ENCODE measurements around the gene TPCN1.

TPCN1 gene

DNA sequence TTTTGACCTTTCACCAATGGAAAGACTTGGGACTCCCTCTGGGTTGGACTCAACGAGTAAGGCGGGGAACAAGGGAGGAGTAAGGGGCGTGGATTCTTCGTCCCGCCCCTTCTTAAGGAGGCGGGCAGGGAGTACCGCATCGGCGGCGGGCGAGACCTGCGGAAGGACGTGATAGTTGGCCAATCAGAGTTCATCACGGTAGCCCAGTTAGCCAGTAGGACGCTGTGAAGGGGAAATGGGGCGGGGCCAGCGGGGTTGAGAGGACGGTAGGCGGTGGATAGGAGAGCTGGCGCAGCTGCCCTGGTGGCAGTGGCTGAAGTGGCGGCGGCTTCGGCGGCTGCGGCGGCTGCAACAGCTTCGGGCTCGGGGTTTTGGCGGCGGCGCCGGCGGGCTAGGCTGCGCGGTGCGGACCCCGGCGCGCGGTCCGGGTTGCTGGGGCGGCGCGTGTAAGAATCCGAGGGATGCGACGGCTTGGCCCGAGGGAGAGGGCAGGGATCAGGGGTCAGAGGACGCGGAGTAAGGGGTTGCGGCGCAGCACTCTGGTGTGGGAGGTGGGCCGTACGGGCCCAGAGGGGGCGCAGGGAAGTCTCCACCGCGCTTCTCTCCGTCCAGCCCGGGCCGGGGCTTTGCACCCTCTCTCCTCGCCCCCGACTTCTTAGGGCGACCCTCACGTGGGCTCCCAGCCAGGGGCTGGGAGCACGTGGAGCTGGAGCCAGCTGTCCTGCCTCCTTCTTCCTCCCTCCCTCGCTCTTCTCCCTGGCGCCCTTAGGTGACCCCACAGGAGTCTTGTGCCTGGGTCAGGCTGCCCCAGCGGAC is at the start of gene TPCN1:
TPCN1 (plus strand) TSS at position 284 of the 816 bp plus-strand sequence. CDS start 5,389 bp downstream, outside the sequence.
- in situ Hi-C loops (cut with MboI; ENCODE audit: low sequenced_read_pairs): no loop called here

DNA sequence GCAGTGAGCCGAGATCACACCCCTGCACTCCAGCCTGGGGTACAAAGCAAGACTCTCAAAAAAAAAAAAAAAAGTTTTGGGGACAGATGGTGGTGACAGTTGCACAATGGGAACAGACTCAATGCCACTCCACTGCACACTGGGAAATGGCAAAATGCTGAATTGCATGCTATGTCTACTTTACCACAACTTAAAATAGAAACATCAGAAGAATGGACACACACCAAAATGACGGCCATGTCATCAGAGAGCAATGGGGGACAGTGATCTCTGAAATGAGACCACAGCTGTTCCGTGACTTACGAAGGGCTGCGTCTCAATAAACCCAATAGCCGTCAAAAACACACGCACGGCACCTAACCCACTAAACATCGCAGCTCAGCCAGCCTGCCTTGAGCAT is 49.7 kb upstream of the TPCN1 start:
- in situ Hi-C loops (cut with MboI; ENCODE audit: low sequenced_read_pairs): no loop called here

DNA sequence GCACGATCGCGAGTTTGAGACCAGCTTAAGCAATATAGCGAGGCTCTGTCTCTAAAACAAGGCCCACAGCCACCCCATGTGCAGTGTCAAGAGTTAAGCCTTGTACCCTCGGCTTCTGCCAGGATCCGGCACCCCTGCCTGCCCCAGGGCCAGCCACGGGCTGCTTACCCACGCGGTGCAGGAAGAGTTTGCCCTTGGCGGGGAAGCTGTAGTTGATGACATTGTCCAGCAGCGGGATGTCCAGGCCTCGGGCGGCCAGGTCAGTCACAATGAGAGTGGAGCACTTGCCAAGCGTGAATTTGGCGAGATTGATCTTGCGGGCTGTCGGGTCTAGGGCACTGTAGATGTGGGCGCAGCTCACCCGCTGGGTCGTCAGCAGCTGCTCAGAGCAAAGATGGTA is 49.1 kb upstream of the TPCN1 start:
- in situ Hi-C loops (cut with MboI; ENCODE audit: low sequenced_read_pairs): no loop called here

DNA sequence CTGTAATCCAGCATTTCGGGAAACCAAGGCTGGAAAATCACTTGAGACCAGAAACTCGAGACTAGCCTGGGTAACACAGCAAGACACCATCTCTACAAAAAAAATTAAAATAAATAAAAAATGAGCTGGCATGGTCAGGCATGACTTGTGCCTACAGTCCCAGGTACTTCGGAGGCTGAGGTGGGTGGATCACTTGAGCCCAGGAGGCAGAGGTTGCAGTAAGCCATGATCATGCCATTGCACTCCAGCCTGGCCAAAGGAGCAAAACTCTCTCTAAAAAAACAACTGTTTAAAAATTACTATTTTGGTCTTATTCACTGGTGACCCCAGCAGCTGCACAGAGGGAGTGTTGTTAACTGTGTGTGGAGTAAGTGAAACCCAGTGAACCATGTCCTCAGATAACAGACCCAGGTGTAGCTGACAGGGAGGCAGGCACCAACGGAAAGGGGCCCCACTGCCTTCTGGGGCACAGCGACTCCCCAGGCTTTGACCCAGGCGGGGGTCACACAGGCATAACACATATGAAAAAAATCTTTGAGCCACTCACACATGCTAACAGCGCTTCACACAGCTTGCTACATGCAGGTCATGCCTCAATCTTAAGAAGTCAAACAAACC is 48.1 kb upstream of the TPCN1 start:
- in situ Hi-C loops (cut with MboI; ENCODE audit: low sequenced_read_pairs): no loop called here

DNA sequence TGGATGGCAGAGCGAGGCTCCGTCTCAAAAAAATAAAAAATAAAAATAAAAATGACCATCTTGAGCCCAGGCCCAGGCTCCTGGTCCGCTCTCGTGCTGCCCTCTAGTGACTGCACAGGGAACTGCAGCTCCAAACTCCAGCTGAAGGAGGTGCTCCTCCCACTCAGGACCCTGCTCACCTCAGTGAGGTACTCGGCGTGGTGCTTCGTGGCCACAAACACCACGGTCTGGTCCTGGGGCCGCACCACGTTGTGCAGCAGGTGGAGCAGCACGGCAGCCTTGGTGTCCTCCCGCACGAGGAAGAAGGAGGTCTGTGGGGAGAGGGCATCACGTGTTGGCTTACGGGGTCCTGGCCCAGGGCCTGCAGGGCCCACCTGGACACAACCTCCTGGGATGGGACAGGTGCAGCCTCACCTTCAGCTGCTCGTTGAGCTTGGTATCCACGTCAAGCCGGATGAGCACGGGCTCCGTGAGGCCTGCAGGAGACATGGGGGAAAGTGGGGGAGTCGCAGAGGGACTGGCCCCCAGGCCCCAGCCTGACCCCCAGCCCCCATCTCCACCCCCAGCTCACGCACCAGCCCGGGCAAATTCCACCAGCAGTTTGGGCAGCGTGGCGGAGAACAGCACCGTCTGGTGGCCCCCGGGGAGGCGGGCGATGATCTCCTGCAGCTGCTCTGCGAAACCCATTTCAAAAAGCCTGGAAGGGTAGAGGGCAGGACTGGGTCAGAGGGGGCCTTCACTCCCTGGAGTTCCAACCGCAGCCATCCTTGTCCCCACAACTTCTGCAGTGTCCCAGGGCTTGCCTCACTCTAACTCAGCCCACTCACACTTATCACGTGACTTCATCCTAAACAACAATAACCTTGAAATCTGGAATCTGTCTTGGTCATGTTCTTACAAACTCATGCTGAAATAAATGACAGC is 46.5 kb upstream of the TPCN1 start:
- in situ Hi-C loops (cut with MboI; ENCODE audit: low sequenced_read_pairs): no loop called here

DNA sequence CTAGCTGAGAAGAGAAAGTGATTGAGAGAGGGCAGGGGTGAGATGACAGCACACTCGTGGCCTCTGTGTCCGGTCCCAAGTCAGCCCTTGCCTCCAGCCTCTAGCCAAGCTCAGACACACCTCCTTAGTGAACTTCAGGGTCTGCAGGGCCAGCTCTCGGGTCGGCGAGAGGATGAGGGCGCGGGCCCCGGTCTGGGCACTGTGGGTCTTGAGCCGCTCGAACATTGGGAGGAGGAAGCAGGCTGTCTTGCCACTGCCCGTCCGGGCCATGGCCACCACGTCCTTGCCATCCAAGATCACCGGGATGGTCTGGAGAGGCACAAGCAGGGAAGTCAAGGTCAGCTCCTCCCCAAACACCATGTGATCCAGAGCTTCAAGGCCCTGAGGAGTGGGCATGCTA is 42.2 kb upstream of the TPCN1 start:
- in situ Hi-C loops (cut with MboI; ENCODE audit: low sequenced_read_pairs): no loop called here

DNA sequence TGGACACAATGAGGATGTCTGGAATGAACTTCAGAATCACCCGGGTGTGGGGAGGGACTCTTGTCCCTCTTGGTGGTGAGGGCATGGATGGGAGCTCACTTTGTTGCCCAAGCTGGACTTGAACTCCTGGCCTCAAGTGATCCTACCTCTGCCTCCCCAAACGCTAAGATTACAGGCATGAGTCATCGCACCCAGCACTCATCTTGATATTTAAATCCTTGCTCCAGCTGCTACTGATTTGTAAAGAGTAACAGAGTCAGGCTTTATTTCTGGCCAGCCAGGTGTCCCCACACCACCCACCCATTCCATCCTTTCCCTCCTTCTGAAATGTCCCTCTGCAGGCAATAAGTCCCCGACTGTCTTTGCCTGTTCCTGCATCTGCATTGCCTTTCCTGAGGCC is 40.9 kb upstream of the TPCN1 start:
- in situ Hi-C loops (cut with MboI; ENCODE audit: low sequenced_read_pairs): no loop called here

DNA sequence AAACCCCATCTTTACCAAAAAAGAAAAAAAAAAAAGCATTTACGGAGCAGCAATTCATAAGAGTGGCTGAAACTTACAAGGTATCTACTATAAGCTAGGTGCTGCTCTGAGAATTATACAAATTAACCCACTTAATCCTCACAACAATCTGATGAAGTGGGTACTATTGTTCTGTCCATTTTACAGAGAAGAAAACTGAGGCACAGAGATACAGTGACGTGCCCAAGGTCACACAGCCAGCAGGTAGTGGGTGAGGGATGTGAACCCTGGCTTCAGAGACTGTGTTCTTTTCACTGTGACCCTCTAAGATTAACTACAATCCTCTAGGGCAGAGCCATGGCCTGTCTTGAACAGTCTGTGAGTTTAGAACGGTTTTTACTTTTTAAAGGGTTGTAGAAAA is 39.3 kb upstream of the TPCN1 start:
- in situ Hi-C loops (cut with MboI; ENCODE audit: low sequenced_read_pairs): no loop called here

DNA sequence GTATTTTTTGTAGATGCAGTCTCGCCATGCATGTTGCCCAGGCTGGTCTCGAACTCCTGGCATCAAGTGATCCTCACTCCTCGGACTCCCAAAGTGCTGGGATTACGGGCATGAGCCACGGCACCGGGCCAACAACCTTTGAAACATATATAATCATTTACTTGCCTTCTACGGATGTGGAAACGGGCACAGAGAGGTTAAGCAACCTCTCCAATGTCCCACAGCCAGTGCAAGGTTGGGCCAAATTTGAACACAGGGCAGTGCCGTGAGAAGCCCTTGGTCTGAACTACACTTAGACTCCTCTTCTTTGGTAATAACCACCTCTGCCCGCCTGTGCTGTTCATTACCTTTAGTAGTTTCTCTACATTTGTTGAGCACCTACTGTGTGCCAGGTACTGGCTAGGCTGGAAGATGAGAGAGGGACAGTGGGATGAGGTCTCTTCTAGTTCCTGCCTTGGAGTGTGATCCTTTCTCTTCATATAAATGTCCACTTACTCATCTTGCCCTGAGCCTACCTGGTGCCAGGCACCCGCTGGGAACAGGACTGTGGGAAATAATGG is 38.2 kb upstream of the TPCN1 start:
- in situ Hi-C loops (cut with MboI; ENCODE audit: low sequenced_read_pairs): no loop called here

DNA sequence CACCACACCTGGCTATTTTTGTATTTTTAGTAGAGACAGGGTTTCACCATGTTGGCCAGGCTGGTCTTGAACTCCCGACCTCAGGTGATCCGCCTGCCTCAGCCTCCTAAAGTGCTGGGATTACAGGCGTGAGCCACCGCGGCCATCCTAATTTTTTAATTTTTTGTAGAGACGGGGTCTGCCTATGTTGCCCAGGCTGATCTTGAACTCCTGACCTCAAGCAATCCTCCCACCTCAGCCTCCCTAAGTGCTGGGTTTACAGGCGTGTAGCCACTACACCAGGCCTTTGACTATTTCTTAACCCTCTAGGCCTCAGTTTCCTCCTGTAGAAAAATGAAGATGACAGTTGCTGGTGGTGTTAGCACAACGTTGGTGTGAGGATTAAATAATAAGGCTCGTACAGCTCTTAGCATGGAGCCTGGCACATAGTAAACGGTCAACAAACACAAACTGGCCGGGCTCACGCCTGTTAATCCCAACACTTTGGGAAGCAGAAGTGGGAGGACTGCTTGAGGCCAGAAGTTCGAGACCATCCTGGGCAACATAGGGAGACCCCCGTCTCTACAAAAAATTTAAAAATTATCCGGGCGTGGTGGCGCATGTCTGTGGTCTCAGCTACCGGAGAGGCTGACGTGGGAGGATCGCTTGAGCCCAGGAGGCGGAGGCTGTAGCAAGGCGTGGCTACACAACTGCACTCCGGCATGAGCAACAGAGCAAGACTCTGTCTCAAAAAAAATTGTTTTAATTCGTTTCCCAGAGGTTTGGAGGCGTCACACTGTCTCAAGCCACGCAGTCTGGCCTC is 37.0 kb upstream of the TPCN1 start:
- in situ Hi-C loops (cut with MboI; ENCODE audit: low sequenced_read_pairs): no loop called here

DNA sequence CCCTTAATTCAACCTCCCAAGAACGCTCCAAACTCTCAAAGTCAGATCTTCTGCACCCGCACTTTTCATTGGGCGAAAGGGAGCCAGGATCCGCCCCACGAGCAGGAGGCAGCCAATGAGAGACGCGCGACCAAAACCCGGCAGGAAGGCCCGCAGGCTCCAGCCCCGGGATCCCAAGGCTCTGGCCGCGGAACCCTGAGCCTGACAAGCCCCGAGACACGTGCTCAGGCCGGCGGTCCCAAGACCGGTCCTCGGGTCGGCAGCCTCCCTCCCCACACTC is 36.4 kb upstream of the TPCN1 start:
- in situ Hi-C loops (cut with MboI; ENCODE audit: low sequenced_read_pairs): no loop called here

DNA sequence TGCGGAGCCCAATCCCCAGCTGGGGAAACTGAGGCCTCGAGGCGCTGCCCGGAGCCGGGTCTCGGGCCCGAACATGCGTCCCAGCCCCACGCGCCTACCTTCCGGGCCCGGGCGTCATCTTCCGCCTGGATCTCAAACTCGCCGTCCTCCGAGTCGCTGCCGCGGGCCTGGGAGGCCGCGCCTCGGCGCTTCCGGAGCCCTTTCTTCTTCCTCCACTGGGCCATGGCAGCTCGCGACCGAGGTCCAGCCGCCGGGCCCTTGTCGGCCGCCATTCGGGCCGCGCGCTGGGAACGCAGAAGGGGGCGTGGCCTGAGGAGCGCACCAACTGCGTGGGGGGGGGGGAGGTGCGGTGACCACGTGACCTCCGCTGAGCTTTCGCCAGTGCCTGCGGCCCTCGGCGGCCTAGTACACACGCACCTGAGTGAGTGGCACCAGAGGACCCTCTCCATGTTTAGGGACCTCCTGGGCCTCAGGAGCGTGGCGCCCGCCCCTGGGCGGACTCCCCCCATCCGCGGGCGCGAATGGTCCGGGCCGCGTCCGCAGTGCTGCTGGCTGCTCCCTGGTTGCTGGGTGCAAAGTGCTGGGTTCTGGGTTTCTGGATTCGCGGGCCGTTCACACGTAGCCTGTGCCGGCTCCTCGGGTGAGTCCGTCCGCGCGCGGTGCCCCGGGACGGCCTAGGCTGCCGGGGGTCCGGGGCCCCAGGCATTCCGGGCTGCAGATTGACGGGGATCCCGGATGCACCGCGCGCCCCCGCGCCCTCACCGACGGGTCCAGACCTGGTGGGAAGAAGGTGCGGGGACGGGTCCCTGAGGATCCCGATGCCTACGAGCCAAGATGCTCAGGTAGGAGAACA is 35.9 kb upstream of the TPCN1 start, which contains the start of the genes DDX54 and RITA1:
DDX54 (minus strand) TSS at position 299 of the 853 bp plus-strand sequence; CDS start at position 272, 27 bp downstream.
RITA1 (plus strand) TSS at position 542 of the 853 bp plus-strand sequence. CDS start 1,026 bp downstream, outside the sequence.
- in situ Hi-C loops (cut with MboI; ENCODE audit: low sequenced_read_pairs): no loop called here

DNA sequence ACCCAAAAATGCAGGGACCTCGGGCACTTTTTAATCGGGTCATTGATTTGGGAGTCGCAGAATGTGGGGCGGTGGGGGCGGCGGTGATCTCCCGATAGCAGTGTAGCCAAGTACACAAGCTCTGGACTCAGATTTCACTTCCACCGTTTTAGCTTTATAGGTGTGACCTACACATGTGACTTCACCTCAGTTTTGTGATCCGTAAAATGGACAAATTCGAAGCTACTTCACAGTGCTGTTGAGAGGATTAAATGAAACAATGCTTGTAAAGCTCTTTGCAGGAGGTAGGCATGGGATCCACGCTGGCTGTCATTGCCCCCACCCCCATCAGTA is 35.3 kb upstream of the TPCN1 start:
- in situ Hi-C loops (cut with MboI; ENCODE audit: low sequenced_read_pairs): no loop called here

DNA sequence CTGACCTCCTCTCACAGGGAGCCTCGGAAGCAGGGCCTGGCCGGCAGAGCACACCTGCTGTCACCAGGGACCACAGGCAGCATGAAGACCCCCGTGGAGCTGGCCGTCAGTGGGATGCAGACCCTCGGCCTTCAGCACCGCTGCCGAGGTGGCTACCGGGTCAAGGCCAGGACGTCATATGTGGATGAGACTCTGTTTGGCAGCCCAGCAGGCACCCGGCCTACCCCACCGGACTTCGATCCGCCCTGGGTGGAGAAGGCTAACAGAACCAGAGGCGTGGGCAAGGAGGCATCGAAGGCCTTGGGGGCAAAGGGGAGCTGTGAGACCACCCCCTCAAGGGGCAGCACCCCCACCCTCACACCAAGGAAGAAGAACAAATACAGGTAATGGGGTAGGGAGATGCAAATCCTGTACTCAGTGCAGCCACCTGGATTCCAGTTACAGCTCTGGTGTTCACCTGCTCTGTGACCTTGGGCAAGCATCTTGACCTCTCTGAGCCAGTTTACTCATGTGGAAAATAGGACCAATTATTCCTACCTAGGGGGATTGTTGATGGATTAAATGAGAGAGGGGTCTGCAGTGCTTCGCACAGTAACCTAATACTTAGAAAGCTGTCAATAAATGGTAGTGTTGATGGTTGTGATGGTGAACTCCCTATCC is 34.5 kb upstream of the TPCN1 start:
- in situ Hi-C loops (cut with MboI; ENCODE audit: low sequenced_read_pairs): no loop called here

DNA sequence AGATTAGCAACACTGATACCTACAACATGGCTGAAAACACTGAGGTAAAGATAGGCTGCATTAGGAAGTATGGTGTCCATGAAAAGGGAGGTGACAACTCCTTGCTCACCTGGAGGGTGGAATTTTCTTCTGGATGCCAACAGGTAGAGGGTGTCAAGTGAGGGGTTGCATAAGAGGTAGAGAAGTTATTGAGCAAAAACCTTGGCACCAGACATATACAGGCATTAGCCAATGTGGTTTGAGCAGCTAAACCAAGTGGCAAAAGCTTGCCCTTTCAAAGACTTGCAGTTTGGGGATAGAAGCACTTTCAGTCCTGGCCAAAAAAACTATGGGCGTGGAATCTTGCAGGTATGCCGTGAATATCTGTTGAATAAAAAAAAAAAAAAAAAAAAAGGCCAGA is 31.9 kb upstream of the TPCN1 start:
- in situ Hi-C loops (cut with MboI; ENCODE audit: low sequenced_read_pairs): no loop called here

DNA sequence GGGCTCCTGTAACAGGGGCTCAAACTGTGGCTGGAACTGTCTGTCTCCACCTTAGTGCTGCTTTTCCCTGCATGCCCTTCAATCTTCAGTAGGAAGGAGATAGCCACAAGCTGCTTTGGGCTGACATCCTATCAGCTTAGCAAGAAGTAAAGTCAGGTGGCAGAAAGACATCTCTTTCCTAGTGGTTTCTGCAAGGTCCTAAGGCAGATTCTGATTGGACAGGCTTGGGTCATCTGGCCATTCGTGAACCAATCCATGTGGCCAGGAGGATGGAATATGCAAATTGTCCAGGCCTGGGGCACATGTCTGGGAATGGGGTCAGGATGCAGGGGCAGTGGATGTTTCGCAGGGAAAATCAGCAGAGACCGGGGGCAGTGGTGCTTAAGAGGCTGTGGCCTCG is 30.5 kb upstream of the TPCN1 start:
- in situ Hi-C loops (cut with MboI; ENCODE audit: low sequenced_read_pairs): no loop called here

DNA sequence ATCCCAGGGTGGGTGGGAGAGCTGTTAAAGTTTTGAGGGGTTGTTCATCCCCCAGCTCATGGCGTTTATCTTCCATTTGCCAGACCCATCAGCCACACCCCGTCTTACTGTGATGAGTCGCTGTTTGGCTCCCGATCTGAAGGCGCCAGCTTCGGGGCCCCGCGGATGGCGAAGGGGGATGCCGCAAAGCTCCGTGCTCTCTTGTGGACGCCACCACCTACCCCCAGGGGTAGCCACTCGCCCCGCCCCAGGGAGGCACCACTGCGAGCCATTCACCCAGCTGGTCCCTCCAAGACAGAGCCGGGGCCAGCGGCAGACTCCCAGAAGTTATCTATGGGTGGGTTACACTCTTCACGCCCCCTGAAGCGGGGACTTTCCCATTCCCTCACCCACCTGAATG is 30.0 kb upstream of the TPCN1 start:
- in situ Hi-C loops (cut with MboI; ENCODE audit: low sequenced_read_pairs): no loop called here

DNA sequence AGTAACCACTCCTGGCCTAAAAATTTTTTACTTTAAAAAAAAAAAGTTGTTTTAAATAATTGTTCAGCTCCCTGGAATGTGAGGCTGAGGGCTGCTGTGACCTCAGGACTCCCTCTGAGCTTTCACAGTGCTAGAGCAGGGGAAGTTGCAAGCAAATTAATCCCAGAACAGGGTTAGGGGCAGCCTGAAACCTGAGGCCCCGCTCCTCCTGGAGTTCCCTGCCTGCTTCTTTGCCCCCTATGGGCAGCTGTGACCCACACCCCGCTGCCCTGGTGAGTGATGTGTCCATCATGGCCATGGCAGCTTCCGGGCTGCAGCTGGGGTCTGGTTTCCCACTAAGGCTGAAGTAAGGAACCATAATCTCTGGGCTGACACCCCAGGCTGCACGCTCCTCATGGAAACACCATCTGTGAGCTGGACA is 26.3 kb upstream of the TPCN1 start:
- in situ Hi-C loops (cut with MboI; ENCODE audit: low sequenced_read_pairs): no loop called here

DNA sequence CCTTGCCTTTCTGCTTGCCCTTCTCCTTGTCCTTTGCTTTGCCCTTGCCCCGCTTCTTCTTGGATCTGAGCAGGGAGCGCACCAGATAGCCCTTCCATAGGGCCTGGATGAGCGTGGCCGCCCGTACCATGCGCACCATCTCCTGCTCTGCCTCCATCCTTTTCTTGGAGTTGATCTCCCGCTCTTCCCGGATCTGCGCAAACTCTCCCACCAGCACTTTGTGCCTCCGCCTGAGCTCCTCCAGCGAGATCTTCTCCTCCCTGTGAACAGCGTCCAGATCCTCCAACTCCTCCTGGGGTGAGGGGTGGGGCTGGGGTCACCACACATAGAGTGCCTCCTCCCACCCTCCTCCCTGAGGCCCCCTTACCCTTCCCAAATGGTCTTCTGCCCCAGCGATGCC is 25.7 kb upstream of the TPCN1 start:
- in situ Hi-C loops (cut with MboI; ENCODE audit: low sequenced_read_pairs): no loop called here

Measured in hTERT RPE-1 (cell line).